Measurements from ENCODE around the gene TRUB1.

TRUB1 gene

DNA sequence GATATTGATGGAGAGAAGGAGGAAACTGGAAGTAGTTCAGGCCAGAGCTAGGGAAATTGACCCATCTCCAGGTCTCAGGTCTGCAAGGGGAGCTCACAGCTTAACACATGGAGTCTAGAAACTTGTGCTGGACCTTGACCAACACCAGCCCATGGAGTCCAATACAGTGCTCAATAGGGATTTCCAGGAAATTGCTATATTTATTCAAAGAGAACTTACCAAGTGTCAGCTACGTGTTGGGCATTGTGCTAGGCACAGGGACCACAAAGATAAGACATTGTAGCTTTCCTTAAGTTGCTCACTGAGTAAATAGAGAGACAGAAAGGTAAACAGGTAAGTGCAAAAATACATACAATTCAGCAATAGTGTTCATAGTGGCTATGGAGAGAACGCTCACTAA lies 82.5 kb downstream of the TRUB1 start:
- no peaks in the 10 kb centered on the region for H3K36me3 ChIP-seq (ENCODE audit: control insufficient read depth, low read length)
- no peaks in the 10 kb centered on the region for H4K20me1 ChIP-seq (ENCODE audit: control insufficient read depth, insufficient read depth, low read depth, low read length)
- no peaks in the 10 kb centered on the region for H3K79me2 ChIP-seq (ENCODE audit: control insufficient read depth, low read length)
- H3F3A ChIP-seq (ENCODE audit: control insufficient read depth, insufficient read depth): no peaks in the 10 kb centered on the region
- no peak overlapping the region for H3K4me2 ChIP-seq (ENCODE audit: low read length)
- H3K9me3 ChIP-seq (ENCODE audit: control insufficient read depth, insufficient read depth, low read length): no peaks in the 10 kb centered on the region
- H3K27me3 ChIP-seq (ENCODE audit: control insufficient read depth, low read length): no peaks in the 10 kb centered on the region
- H3K27ac ChIP-seq (ENCODE audit: low read depth, low read length): no peak overlapping the region
- no peak for TF ChIP-seq EZH2phosphoT487 (IDR thresholded peaks at IDR 0.05; ENCODE audit: borderline replicate concordance, low read length)
- TF ChIP-seq, protein P1, sequence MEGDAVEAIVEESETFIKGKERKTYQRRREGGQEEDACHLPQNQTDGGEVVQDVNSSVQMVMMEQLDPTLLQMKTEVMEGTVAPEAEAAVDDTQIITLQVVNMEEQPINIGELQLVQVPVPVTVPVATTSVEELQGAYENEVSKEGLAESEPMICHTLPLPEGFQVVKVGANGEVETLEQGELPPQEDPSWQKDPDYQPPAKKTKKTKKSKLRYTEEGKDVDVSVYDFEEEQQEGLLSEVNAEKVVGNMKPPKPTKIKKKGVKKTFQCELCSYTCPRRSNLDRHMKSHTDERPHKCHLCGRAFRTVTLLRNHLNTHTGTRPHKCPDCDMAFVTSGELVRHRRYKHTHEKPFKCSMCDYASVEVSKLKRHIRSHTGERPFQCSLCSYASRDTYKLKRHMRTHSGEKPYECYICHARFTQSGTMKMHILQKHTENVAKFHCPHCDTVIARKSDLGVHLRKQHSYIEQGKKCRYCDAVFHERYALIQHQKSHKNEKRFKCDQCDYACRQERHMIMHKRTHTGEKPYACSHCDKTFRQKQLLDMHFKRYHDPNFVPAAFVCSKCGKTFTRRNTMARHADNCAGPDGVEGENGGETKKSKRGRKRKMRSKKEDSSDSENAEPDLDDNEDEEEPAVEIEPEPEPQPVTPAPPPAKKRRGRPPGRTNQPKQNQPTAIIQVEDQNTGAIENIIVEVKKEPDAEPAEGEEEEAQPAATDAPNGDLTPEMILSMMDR (IDR thresholded peaks at IDR 0.05; ENCODE audit: low read depth, low read length, poor library complexity, severe bottlenecking): no peak
- no peaks in the 10 kb centered on the region for H3K4me1 ChIP-seq (ENCODE audit: control insufficient read depth, low read length)
- H3K9me2 ChIP-seq (replicated peaks; ENCODE audit: control insufficient read depth, low read length): no peaks in the 10 kb centered on the region
- no peak overlapping the region for H3K4me3 ChIP-seq (ENCODE audit: low read length)

DNA sequence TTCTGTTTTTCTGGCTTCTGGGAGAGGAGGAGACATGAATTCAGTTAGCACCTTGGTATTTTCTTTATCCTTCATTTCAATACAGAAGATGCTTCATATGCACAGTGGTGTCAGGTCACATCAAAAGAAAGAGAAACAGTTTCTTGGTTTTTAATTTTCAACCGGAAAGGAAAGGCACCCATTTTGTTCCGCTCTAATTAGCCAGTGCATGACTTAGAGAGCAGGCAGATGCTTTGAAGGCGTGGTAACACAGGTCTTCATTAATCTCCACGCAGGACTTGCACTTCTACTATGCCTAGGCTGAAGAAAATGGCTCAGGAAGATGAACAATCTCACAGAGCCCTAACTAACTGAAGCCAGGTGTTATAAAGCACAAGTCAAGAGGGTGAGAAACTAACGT lies 84.7 kb downstream of the TRUB1 start:
- Histone ChIP-seq H4K20me1 (ENCODE audit: control insufficient read depth, insufficient read depth, low read depth, low read length) (no peaks in the 10 kb centered on the region), H3F3A (ENCODE audit: control insufficient read depth, insufficient read depth) (no peaks in the 10 kb centered on the region), H3K27me3 (ENCODE audit: control insufficient read depth, low read length) (no peaks in the 10 kb centered on the region), H3K4me1 (ENCODE audit: control insufficient read depth, low read length) (no peaks in the 10 kb centered on the region), H3K27ac (ENCODE audit: low read depth, low read length) (no peak overlapping the region), H3K4me3 (ENCODE audit: low read length) (no peak overlapping the region), H3K4me2 (ENCODE audit: low read length) (no peak overlapping the region), H3K36me3 (ENCODE audit: control insufficient read depth, low read length) (no peaks in the 10 kb centered on the region), H3K9me2 (replicated peaks; ENCODE audit: control insufficient read depth, low read length) (no peaks in the 10 kb centered on the region), H3K9me3 (ENCODE audit: control insufficient read depth, insufficient read depth, low read length) (no peaks in the 10 kb centered on the region), H3K79me2 (ENCODE audit: control insufficient read depth, low read length) (no peaks in the 10 kb centered on the region)
- TF ChIP-seq, protein P1 (IDR thresholded peaks at IDR 0.05; ENCODE audit: low read depth, low read length, poor library complexity, severe bottlenecking): no peak
- TF ChIP-seq EZH2phosphoT487 (IDR thresholded peaks at IDR 0.05; ENCODE audit: borderline replicate concordance, low read length): no peak

DNA sequence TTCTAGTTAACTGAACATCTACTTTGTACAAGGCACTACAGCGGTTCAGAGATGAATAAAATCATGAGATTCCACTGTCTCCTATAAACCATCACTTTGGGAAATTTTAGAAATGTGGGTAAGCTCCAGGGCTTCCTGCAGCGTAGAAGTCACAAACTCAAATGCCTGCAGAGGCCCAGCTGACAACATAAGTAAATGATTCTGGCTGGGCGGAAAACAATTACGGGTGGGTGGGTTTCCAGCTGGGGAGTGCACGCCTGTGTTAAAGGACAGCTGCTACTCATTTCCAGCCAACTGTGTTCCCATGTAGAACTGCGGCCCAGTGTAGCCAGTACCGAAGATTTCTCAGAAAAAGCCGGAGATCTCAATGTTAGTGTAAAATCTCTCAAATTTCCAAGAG lies 85.7 kb downstream of the TRUB1 start:
- Histone ChIP-seq H3K4me2 (ENCODE audit: low read length) (no peak overlapping the region), H3K36me3 (ENCODE audit: control insufficient read depth, low read length) (no peaks in the 10 kb centered on the region), H3K27ac (ENCODE audit: low read depth, low read length) (no peak overlapping the region), H3K9me3 (ENCODE audit: control insufficient read depth, insufficient read depth, low read length) (no peaks in the 10 kb centered on the region), H3K79me2 (ENCODE audit: control insufficient read depth, low read length) (no peaks in the 10 kb centered on the region), H4K20me1 (ENCODE audit: control insufficient read depth, insufficient read depth, low read depth, low read length) (no peaks in the 10 kb centered on the region), H3K27me3 (ENCODE audit: control insufficient read depth, low read length) (no peaks in the 10 kb centered on the region), H3K4me3 (ENCODE audit: low read length) (no peak overlapping the region), H3F3A (ENCODE audit: control insufficient read depth, insufficient read depth) (no peaks in the 10 kb centered on the region), H3K4me1 (ENCODE audit: control insufficient read depth, low read length) (no peaks in the 10 kb centered on the region), H3K9me2 (replicated peaks; ENCODE audit: control insufficient read depth, low read length) (no peaks in the 10 kb centered on the region)
- TF ChIP-seq, protein P1 (IDR thresholded peaks at IDR 0.05; ENCODE audit: low read depth, low read length, poor library complexity, severe bottlenecking): no peak
- TF ChIP-seq EZH2phosphoT487 (IDR thresholded peaks at IDR 0.05; ENCODE audit: borderline replicate concordance, low read length): no peak

- Histone ChIP-seq H3K27me3 (ENCODE audit: control insufficient read depth, low read length) (no peaks in the 10 kb centered on the region), H4K20me1 (ENCODE audit: control insufficient read depth, insufficient read depth, low read depth, low read length) (no peaks in the 10 kb centered on the region), H3K9me2 (replicated peaks; ENCODE audit: control insufficient read depth, low read length) (no peaks in the 10 kb centered on the region), H3K27ac (ENCODE audit: low read depth, low read length) (no peak overlapping the region), H3K4me1 (ENCODE audit: control insufficient read depth, low read length) (no peaks in the 10 kb centered on the region), H3K36me3 (ENCODE audit: control insufficient read depth, low read length) (no peaks in the 10 kb centered on the region), H3K9me3 (ENCODE audit: control insufficient read depth, insufficient read depth, low read length) (no peaks in the 10 kb centered on the region), H3K79me2 (ENCODE audit: control insufficient read depth, low read length) (no peaks in the 10 kb centered on the region), H3K4me2 (ENCODE audit: low read length) (no peak overlapping the region), H3K4me3 (ENCODE audit: low read length) (no peak overlapping the region), H3F3A (ENCODE audit: control insufficient read depth, insufficient read depth) (no peaks in the 10 kb centered on the region)
- TF ChIP-seq EZH2phosphoT487 (IDR thresholded peaks at IDR 0.05; ENCODE audit: borderline replicate concordance, low read length): no peak
- TF ChIP-seq, protein P1 (IDR thresholded peaks at IDR 0.05; ENCODE audit: low read depth, low read length, poor library complexity, severe bottlenecking): no peak
These were observed 86.4 kb downstream of the TRUB1 start for GRCh38 chr10:115024371-115024770.
